GM19025 (cell line): ENCODE results near the gene CLEC3A.
"Not testable (repeated sequence)": the region's sequence is repeated elsewhere in the genome, so short reads cannot be mapped to it uniquely, and the experiment has no call there.

Source experiments
- ATAC-seq: cut with Tn5 transposase; IDR thresholded peaks from one replicate; pipeline ENCODE4 v1.9.1; 2021; ENCODE audit warnings: mild to moderate bottlenecking, low read depth, moderate library complexity; ENCODE audit not compliant: unreplicated experiment

The CLEC3A gene

GRCh38 chr16:78022347-78023060 is at the start of gene CLEC3A:
Gene CLEC3A, plus strand, starts transcription at chr16:78022548. Its CDS starts 79 bp downstream, at chr16:78022627.
- no peak for ATAC-seq

- ATAC-seq, result no peak
Observed at GRCh38 chr16:77974883-77975282, 47.5 kb upstream of the CLEC3A start.

- ATAC-seq, result no peak
Observed at GRCh38 chr16:77975942-77976341, 46.4 kb upstream of the CLEC3A start.

- ATAC-seq, result no peak
Observed at GRCh38 chr16:77977339-77977738, 45.0 kb upstream of the CLEC3A start.

GRCh38 chr16:77985111-77985510 is 37.2 kb upstream of the CLEC3A start:
- ATAC-seq, result no peak

- no peak for ATAC-seq
Observed at GRCh38 chr16:77986011-77986740, 36.2 kb upstream of the CLEC3A start.

- ATAC-seq, result no peak
Observed at GRCh38 chr16:77987810-77988209, 34.5 kb upstream of the CLEC3A start.

- ATAC-seq, result no peak
Observed at GRCh38 chr16:77989846-77990245, 32.5 kb upstream of the CLEC3A start.

- ATAC-seq, result no peak
Observed at GRCh38 chr16:77991701-77992100, 30.6 kb upstream of the CLEC3A start.

GRCh38 chr16:77992381-77992780 is 30.0 kb upstream of the CLEC3A start:
- not testable (repeated sequence) for ATAC-seq

GRCh38 chr16:77993111-77993985 is 29.0 kb upstream of the CLEC3A start:
- ATAC-seq, result no peak

GRCh38 chr16:77995843-77996455 is 26.4 kb upstream of the CLEC3A start:
- ATAC-seq, result no peak

GRCh38 chr16:77998350-77999023 is 23.9 kb upstream of the CLEC3A start:
- no peak for ATAC-seq

GRCh38 chr16:78001451-78002025 is 20.8 kb upstream of the CLEC3A start:
- ATAC-seq, result no peak

- peak; percentile 91 for ATAC-seq
Observed at GRCh38 chr16:78002915-78003538, 19.3 kb upstream of the CLEC3A start.

- ATAC-seq, result no peak
Observed at GRCh38 chr16:78004517-78004916, 17.8 kb upstream of the CLEC3A start.

GRCh38 chr16:78005881-78006280 is 16.5 kb upstream of the CLEC3A start:
- ATAC-seq, result no peak

GRCh38 chr16:78007121-78007520 is 15.2 kb upstream of the CLEC3A start:
- no peak for ATAC-seq

- ATAC-seq, result no peak
Observed at GRCh38 chr16:78024159-78024558, 1.8 kb downstream of the CLEC3A start.
